B cell (primary cell): ENCODE data around the gene USP37. TPM values are rescaled to one million over a fixed set of nuclear protein-coding genes. Genes with fewer than 3 reads are reported as not detected.

Experiments used
- ATAC-seq: fragments of 200-7000 bp; cut with Tn5 transposase; one replicate; pipeline ENCODE4 v1.10.0; 2021; ENCODE audit warnings: low read depth, mild to moderate bottlenecking, moderate number of reproducible peaks, moderate library complexity
- CTCF ChIA-PET: fragments of 350-600 bp; sonication (Branson Sonifier 250); formaldehyde crosslinking; loops from one replicate; lab custom pipeline; 2021; ENCODE audit warnings: antibody characterized with exemption, inconsistent platforms; lab: Charles Lee
- POLR2A ChIA-PET: fragments of 350-600 bp; sonication (Branson Sonifier 250); formaldehyde crosslinking; loops from one replicate; lab custom pipeline; 2021; ENCODE audit warnings: antibody characterized with exemption; lab: Charles Lee
- DNase-seq: peaks from one replicate; pipeline ENCODE4 v3.0.0; 2013
- H2AFZ ChIP-seq: 2 replicates; pipeline ENCODE4 v1.6.1; 2012; ENCODE audit warnings: mild to moderate bottlenecking, low read depth, low read length; ENCODE audit not compliant: insufficient read depth, poor library complexity, severe bottlenecking
- H3K27ac ChIP-seq, 2 donors: 1 replicate in 1 of 2; 2 replicates in 1 of 2; pipeline ENCODE4 v1.5.1; 2012 to 2013; ENCODE audit warnings: low read length in 2 of 2, mild to moderate bottlenecking in 2 of 2, moderate library complexity in 1 of 2
- H3K27me3 ChIP-seq, 4 experiments: fragments of 200-600 bp in 1 of 4; sonication (generic) in 1 of 4; replicated peaks in 1 of 4; 1 replicate in 2 of 4; 2 replicates in 2 of 4; pipeline versions ENCODE4 v1.6.1 to v1.7.0; 2013 to 2016; ENCODE audit warnings: low read length in 3 of 4, mild to moderate bottlenecking in 2 of 4, mixed read lengths in 1 of 4, moderate library complexity in 1 of 4; ENCODE audit not compliant: insufficient read depth in 4 of 4, control insufficient read depth in 3 of 4; ENCODE audit errors: control extremely low read depth in 1 of 4
- H3K36me3 ChIP-seq, 2 experiments: replicated peaks in 1 of 2; 1 replicate in 1 of 2; 2 replicates in 1 of 2; pipeline versions ENCODE4 v1.6.1 to v1.7.1; 2013; ENCODE audit warnings: low read length in 1 of 2; ENCODE audit not compliant: insufficient read depth in 2 of 2, control insufficient read depth in 1 of 2; ENCODE audit errors: control extremely low read depth in 1 of 2, extremely low read depth in 1 of 2
- H3K4me1 ChIP-seq, 2 donors: fragments of 200-600 bp in 1 of 2; sonication (generic) in 1 of 2; 1 replicate in 1 of 2; 2 replicates in 1 of 2; pipeline versions ENCODE4 v1.5.1 to v1.6.1; 2013 to 2017; ENCODE audit warnings: low read length in 2 of 2; ENCODE audit not compliant: control insufficient read depth in 2 of 2, insufficient read depth in 2 of 2
- H3K4me2 ChIP-seq: replicated peaks from 2 replicates; pipeline ENCODE3; 2012; ENCODE audit warnings: mild to moderate bottlenecking, low read depth, low read length; ENCODE audit not compliant: poor library complexity, severe bottlenecking
- H3K4me3 ChIP-seq, 5 experiments: fragments of 200-600 bp in 1 of 5; sonication (generic) in 1 of 5; 1 replicate in 3 of 5; 2 replicates in 2 of 5; pipeline versions ENCODE4 v1.5.1 to v1.7.0; 2011 to 2016; ENCODE audit warnings: low read length in 4 of 5, mild to moderate bottlenecking in 4 of 5, low read depth in 2 of 5, control low read depth in 1 of 5, moderate library complexity in 1 of 5; ENCODE audit not compliant: insufficient read depth in 1 of 5; ENCODE audit errors: control extremely low read depth in 1 of 5, extremely low read depth in 1 of 5
- H3K79me2 ChIP-seq: fragments of 200-600 bp; sonication (generic); one replicate; pipeline ENCODE4 v1.6.0; 2016; ENCODE audit warnings: low read length; ENCODE audit not compliant: control insufficient read depth, insufficient read depth
- H3K9ac ChIP-seq: fragments of 200-600 bp; sonication (generic); 2 replicates; pipeline ENCODE4 v1.6.1; 2017; ENCODE audit warnings: mild to moderate bottlenecking, low read length, moderate library complexity
- H3K9me3 ChIP-seq, 3 donors: one replicate each; pipeline versions ENCODE4 v1.6.1 to v1.7.1; 2013; ENCODE audit warnings: low read length in 2 of 3; ENCODE audit not compliant: control insufficient read depth in 2 of 3, insufficient read depth in 1 of 3; ENCODE audit errors: control extremely low read depth in 1 of 3
- H4K20me1 ChIP-seq: 2 replicates; pipeline ENCODE4 v1.6.0; 2012; ENCODE audit warnings: mild to moderate bottlenecking, low read length; ENCODE audit not compliant: insufficient read depth, control insufficient read depth, poor library complexity, severe bottlenecking
- H3K27ac Mint-ChIP-seq: one replicate; pipeline ENCODE4 v1.8.0; 2021; ENCODE audit warnings: mixed read lengths
- H3K27me3 Mint-ChIP-seq: one replicate; pipeline ENCODE4 v1.8.0; 2021; ENCODE audit warnings: mixed read lengths
- H3K4me1 Mint-ChIP-seq: one replicate; pipeline ENCODE4 v1.8.0; 2021; ENCODE audit warnings: mixed read lengths
- H3K4me3 Mint-ChIP-seq: one replicate; pipeline ENCODE4 v1.8.0; 2021; ENCODE audit warnings: mixed read lengths
- H3K9me3 Mint-ChIP-seq: one replicate; pipeline ENCODE4 v1.8.0; 2022; ENCODE audit warnings: mixed read lengths; ENCODE audit not compliant: insufficient read depth
- EZH2 ChIP-seq: IDR thresholded peaks from 2 replicates; pipeline ENCODE4 v1.6.1; 2012; ENCODE audit warnings: borderline replicate concordance, low read depth, mild to moderate bottlenecking, moderate library complexity, low read length; ENCODE audit not compliant: insufficient read depth, poor library complexity, severe bottlenecking
- WGBS: methylation state at CpG from one replicate; pipeline ENCODE4 v1.1.5; 2013; ENCODE audit warnings: missing lambda C conversion rate; ENCODE audit not compliant: insufficient coverage; 5-methylcytosine and 5-hydroxymethylcytosine counted together
- intact Hi-C: fragments of 100-400 bp; cut with micrococcal nuclease; formaldehyde crosslinking; loops from one replicate; pipeline ENCODE4 v1.10.0; 2022
- polyA plus RNA-seq: library from polyadenylated mRNA; depleted of rRNA; stranded (reverse); fragments of >200 nt; gene quantifications from 2 replicates; pipeline ENCODE4 v1.2.3, GENCODE V29; 2012
- total RNA-seq, 2 donors: library from RNA; stranded (reverse); fragments of 120-200 nt in 1 of 2; gene quantifications; 1 replicate in 1 of 2; 2 replicates in 1 of 2; pipeline versions ENCODE4 v1.2.3 to v1.2.4, GENCODE V29; 2013 to 2022
- TF ChIP-seq, protein P1 (sequence below): fragments of 200-600 bp; IDR thresholded peaks from one replicate; pipeline ENCODE4 v1.8.0; 2022; ENCODE audit warnings: antibody characterized with exemption, mild to moderate bottlenecking

Gene USP37
- total and polyA plus RNA-seq, 2 donors (not counting 1 experiment from before 2014, with no cell fraction given): 3.1 to 29.0 TPM

DNA sequence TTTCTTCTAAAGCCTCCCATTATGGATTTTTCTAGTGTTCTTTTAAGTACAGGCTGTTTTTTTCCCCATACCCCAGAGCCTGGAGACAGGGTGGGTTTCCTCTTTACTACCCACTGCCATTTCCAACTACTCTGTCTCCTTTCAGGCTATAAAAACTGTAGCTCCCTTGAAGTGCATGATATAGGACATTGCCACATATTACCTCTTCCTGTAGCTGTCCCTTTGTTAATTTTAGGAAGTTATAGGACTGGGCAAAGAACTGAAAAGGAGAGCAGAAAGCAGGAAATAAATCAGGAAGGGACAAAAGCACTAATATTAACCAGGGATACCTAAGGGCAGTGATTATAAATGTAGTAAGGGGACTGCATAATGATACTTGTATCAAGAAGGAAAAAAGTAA, 95.2 kb downstream of the USP37 start:
- Histone ChIP-seq H3K4me3 (no peak overlapping the region), H3K4me2 (no peak overlapping the region), H4K20me1 (no peaks in the 10 kb centered on the region), H2AFZ (no peak overlapping the region), H3K9ac (no peak overlapping the region), H3K79me2 (no peaks in the 10 kb centered on the region), H3K27me3 (no peaks in the 10 kb centered on the region), H3K36me3 (peaks cover 4 to 16% of the 10 kb centered on the region in 2 experiments), H3K9me3 (no peaks in the 10 kb centered on the region), H3K4me1 (peaks cover 26 to 28% of the 10 kb centered on the region in 2 donors), H3K27ac (no peak overlapping the region)
- H3K27ac Mint-ChIP-seq: no peak overlapping the region
- H3K4me3 Mint-ChIP-seq: no peak overlapping the region
- no peak for ATAC-seq
- no peaks in the 10 kb centered on the region for H3K9me3 Mint-ChIP-seq
- TF ChIP-seq EZH2: no peak
- TF ChIP-seq, protein P1, sequence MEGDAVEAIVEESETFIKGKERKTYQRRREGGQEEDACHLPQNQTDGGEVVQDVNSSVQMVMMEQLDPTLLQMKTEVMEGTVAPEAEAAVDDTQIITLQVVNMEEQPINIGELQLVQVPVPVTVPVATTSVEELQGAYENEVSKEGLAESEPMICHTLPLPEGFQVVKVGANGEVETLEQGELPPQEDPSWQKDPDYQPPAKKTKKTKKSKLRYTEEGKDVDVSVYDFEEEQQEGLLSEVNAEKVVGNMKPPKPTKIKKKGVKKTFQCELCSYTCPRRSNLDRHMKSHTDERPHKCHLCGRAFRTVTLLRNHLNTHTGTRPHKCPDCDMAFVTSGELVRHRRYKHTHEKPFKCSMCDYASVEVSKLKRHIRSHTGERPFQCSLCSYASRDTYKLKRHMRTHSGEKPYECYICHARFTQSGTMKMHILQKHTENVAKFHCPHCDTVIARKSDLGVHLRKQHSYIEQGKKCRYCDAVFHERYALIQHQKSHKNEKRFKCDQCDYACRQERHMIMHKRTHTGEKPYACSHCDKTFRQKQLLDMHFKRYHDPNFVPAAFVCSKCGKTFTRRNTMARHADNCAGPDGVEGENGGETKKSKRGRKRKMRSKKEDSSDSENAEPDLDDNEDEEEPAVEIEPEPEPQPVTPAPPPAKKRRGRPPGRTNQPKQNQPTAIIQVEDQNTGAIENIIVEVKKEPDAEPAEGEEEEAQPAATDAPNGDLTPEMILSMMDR: no peak
- H3K27me3 Mint-ChIP-seq: no peaks in the 10 kb centered on the region
- intact Hi-C loops: no loop called here
- H3K4me1 Mint-ChIP-seq: peaks cover 36% of the 10 kb centered on the region
- POLR2A ChIA-PET: interaction anchor here (0.7 kb wide), 1 partner anchor 22 kb away, joined by 3 read pairs; no protein-coding TSS in a partner anchor
- DNase-seq: no peak
- CTCF ChIA-PET: no interaction called here

DNA sequence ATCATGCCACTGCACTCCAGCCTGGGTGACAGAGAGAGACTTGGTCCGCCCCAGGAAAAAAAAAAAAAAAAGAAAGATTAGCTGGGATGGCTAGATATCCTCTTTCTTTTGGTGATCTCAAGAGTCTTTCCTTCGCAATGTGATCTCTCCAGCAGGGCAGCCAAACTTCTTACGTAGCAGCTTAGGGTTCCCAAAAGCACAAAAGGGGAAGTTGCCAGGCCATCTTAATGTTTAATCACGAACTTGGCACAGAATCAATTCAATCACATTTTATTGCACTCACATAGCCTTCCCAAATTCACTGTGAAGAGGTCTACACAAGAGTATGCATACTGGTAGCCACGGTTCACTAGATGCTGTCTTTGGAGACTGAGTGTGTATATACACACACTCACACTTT, 96.2 kb downstream of the USP37 start:
- no peak overlapping the region for H2AFZ ChIP-seq
- ATAC-seq (peak; percentile 17), DNase-seq (peak; percentile 38)
- H3K27me3 ChIP-seq: no peaks in the 10 kb centered on the region
- H3K79me2 ChIP-seq: no peaks in the 10 kb centered on the region
- CTCF ChIA-PET: interaction anchor here (1.1 kb wide), 1 partner anchor 8 kb away, joined by 3 read pairs; no protein-coding TSS in a partner anchor
- H3K4me1 Mint-ChIP-seq: peaks cover 36% of the 10 kb centered on the region
- H3K9me3 ChIP-seq: no peaks in the 10 kb centered on the region
- WGBS: 64% methylated on average over 3 of the region's 5 CpGs
- no peaks in the 10 kb centered on the region for H4K20me1 ChIP-seq
- H3K4me2 ChIP-seq: no peak overlapping the region
- POLR2A ChIA-PET: interaction anchor here (0.7 kb wide), 2 partner anchors 13 to 21 kb away, joined by 3 to 4 read pairs; no protein-coding TSS in a partner anchor
- peak overlapping the region; percentile 30 for H3K4me3 Mint-ChIP-seq
- no peaks in the 10 kb centered on the region for H3K27me3 Mint-ChIP-seq
- no peak overlapping the region for H3K4me3 ChIP-seq
- H3K27ac ChIP-seq: peak overlapping the region in 1 of 2 donors; percentile 63
- TF ChIP-seq, protein P1: no peak
- no peak for TF ChIP-seq EZH2
- intact Hi-C loops: no loop called here
- peak overlapping the region; percentile 66 for H3K27ac Mint-ChIP-seq
- H3K4me1 ChIP-seq: peaks cover 26 to 28% of the 10 kb centered on the region in 2 donors
- H3K36me3 ChIP-seq: peaks cover 4 to 12% of the 10 kb centered on the region in 2 experiments
- H3K9me3 Mint-ChIP-seq: no peaks in the 10 kb centered on the region
- H3K9ac ChIP-seq: no peak overlapping the region
